ENCODE measurements around the gene PBXIP1. TPM values are rescaled to one million over a fixed set of nuclear protein-coding genes. Genes with fewer than 3 reads are reported as not detected.

PBXIP1 gene
- total RNA-seq, 1 donor from 2014 or later: 49.6 TPM

DNA sequence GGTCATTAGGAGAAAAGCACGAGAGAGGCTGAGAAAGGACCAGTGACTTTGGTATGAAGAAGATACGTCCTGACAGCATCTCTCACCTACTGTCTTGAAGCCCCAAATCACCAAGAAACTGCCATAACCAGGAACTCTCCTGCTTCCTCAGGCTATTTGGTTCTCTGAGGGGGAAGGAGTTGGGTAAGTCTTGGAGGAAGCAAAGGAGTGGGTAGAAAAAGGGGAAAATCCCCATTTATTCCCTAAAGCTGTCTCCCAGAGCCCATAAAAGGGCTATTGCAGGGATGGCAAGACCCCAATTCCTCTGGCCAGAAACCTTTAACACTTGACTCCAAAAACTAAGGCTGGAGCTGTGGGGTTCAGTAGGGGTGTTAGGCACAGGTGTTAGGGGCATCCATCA lies 2.1 kb upstream of the PBXIP1 start:
- DNase-seq (ENCODE audit: low read depth): no peak
- no peak overlapping the region for H3K4me3 ChIP-seq (ENCODE audit: low read depth, low read length)
- TF ChIP-seq, protein P1, sequence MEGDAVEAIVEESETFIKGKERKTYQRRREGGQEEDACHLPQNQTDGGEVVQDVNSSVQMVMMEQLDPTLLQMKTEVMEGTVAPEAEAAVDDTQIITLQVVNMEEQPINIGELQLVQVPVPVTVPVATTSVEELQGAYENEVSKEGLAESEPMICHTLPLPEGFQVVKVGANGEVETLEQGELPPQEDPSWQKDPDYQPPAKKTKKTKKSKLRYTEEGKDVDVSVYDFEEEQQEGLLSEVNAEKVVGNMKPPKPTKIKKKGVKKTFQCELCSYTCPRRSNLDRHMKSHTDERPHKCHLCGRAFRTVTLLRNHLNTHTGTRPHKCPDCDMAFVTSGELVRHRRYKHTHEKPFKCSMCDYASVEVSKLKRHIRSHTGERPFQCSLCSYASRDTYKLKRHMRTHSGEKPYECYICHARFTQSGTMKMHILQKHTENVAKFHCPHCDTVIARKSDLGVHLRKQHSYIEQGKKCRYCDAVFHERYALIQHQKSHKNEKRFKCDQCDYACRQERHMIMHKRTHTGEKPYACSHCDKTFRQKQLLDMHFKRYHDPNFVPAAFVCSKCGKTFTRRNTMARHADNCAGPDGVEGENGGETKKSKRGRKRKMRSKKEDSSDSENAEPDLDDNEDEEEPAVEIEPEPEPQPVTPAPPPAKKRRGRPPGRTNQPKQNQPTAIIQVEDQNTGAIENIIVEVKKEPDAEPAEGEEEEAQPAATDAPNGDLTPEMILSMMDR (conservative IDR thresholded peaks at IDR 0.05; ENCODE audit: low read depth, low read length): no peak

DNA sequence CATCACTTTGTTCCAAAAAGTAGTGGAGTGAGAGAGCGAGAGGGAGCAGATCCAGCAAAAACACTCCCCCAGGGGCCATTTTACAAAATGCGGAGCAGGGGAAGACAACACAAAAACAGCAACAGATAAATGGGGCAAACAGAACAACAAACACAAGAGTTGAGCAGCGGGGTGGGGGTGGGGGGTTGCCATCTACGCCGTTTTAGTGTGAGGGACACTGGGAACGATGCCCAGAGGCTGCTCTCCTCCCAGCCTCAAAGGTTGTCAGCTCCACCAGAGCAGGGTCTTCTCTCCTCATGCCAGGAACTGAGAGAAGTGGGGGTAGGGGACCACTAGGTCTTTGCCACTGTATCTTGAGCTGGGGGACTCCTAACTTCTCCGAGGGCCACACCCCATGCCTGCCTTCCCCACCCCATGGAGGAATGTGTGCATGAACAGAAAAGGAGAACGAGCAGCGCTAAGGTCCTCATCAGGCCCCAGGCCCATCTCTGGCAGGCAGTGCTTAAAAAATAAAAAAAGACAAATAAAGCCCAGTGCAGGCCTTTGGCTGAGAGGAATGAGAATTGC lies 1.3 kb upstream of the PBXIP1 start:
- H3K4me3 ChIP-seq (ENCODE audit: low read depth, low read length): no peak overlapping the region
- DNase-seq (ENCODE audit: low read depth): no peak
- TF ChIP-seq, protein P1 (conservative IDR thresholded peaks at IDR 0.05; ENCODE audit: low read depth, low read length): no peak

DNA sequence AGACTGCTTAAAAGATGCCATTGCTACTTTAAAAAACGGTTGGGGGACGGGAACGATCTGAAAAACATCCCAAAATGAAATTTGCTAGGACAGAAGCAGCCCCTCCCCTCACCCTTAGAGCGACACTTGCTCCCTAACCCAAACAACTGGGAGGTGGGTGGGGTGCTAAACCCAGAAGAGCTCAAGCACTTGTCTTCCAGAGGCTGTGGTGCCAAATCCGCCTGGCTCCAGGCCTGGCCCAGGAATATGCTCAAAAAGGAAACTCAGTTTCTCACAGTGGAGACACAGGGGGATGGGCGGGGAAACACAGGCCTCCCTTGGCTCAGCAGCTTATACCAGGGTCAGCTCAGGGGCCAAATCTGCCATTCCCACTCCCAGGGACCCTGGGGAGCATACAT lies 644 bp upstream of the PBXIP1 start:
- H3K4me3 ChIP-seq (ENCODE audit: low read depth, low read length): peak overlapping the region; percentile 69
- DNase-seq (ENCODE audit: low read depth): no peak
- TF ChIP-seq, protein P1 (conservative IDR thresholded peaks at IDR 0.05; ENCODE audit: low read depth, low read length): no peak

DNA sequence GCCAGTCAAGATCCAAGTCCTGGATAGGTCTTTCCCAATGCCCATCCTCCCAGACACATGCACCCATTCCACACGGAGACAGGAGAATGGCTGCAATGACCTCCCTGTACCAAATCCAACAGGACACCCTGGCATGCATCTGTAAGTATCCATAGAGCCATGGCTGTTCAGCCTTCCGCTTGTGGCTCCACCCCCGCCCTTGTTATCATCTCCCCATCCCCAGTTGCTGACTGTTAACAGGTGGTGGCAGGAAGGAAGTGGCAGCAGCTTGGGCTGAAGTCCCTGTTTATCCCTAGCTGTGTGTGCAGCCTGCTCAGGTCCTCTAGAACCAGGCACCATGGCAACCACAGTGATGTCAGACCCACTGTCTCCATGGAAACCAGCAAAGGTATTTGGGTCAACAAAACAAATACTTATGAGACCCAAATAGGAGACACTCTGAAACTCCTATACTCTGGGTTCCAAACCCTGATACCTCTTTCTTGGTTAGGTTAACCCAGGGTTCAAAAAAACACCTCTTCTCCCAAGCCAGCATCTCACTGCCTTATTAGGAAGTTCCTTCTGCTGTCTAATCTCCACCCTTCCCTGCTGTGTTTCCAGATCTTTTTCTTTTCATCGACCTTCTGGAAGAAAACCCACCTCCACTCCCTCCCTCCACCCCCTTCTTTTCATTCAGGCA lies 721 bp downstream of the PBXIP1 start:
- DNase-seq (ENCODE audit: low read depth): no peak
- peak overlapping the region; percentile 69 for H3K4me3 ChIP-seq (ENCODE audit: low read depth, low read length)
- TF ChIP-seq, protein P1 (conservative IDR thresholded peaks at IDR 0.05; ENCODE audit: low read depth, low read length): no peak

DNA sequence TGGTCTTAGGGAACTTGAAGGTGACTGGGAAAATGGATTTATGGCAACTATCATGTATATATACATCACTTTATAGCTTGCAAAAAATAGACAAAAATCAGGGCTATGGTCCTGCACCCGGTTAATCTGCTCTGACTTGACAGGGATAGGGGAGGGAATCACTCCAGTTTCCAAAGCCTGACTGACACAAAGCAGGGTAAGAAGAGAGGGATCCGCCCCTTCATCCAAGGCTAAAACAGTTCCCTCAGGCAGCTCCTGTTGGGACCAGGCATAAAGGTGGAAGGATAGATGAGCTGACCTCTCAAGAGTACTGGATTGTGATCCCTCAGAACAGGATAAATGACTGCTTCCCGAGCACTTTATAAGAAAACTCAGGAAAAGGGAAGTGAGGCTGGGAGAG lies 1.4 kb downstream of the PBXIP1 start:
- no peak for DNase-seq (ENCODE audit: low read depth)
- no peak overlapping the region for H3K4me3 ChIP-seq (ENCODE audit: low read depth, low read length)
- TF ChIP-seq, protein P1 (conservative IDR thresholded peaks at IDR 0.05; ENCODE audit: low read depth, low read length): no peak

DNA sequence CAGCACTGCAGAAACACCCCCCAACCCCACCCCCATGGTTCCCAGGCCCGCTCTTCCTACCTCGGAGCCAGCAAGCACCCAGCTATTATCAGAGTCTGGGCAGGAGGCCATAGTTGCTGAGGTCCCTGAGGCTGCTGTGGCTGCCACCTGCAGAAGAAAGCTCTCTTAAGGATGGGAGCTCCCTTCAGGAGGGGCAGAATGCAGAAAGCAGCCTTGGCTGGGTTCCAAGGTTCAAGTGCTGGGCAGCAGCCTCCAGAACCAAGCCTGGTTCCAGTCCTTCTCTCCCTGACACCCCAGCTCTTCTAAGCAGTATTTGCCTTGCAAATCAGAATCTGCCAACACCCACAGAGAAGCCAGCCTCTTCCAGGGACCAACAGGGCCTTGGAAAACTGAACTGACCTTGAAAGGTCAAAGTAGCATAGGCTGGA lies 2.3 kb downstream of the PBXIP1 start:
- TF ChIP-seq, protein P1 (conservative IDR thresholded peaks at IDR 0.05; ENCODE audit: low read depth, low read length): no peak
- no peak for DNase-seq (ENCODE audit: low read depth)
- H3K4me3 ChIP-seq (ENCODE audit: low read depth, low read length): no peak overlapping the region

DNA sequence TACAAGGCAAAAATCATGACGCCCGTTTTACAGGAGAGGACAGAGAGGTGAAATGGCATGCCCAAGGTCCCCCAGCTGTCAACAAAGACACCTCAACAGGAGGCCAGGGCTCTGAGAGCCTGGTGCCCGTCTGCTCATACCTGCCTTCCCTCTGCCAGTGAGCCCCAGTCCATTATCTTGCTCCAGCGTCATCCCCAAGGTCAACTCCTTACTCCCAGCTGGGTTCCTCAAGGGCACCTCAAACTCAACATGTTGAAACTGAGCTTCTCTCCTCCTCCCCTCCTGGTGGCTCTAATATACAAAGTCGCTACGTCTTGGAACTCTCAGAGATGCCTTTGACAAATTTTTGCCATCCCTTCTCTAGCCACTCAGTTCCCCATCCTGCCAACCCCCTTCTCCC lies 3.2 kb downstream of the PBXIP1 start:
- no peak overlapping the region for H3K4me3 ChIP-seq (ENCODE audit: low read depth, low read length)
- no peak for DNase-seq (ENCODE audit: low read depth)
- TF ChIP-seq, protein P1 (conservative IDR thresholded peaks at IDR 0.05; ENCODE audit: low read depth, low read length): no peak
